ENCODE data around the gene ARSA. TPM values are rescaled to one million over a fixed set of nuclear protein-coding genes. Genes with fewer than 3 reads are reported as not detected.

Gene ARSA
- total RNA-seq, 1 experiment from 2014 or later: 10.3 TPM

DNA sequence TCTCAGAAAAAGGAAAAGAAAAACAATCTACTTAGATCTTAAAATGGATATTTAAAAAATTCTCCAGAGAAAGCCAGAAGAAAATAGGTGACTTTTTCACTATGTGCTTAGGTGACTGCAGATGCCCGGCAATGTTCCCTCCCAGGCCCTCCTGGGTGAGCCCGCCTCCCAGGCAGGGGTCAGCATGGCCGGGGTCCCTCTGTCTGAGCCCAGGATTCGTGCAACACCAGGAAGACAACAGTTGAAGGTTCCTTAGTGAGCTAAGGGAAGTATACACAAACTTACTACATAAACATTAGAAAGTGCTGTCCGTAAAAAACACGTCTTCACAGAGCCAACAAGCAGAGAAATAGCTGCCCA is 15.8 kb downstream of the ARSA start:
- Histone ChIP-seq H3K27ac (ENCODE audit: insufficient read length, low read depth, low read length) (no peak overlapping the region), H2BK20ac (ENCODE audit: low read depth, low read length, poor library complexity, severe bottlenecking) (no peak overlapping the region), H2BK5ac (ENCODE audit: insufficient read length, low read length) (no peak overlapping the region), H3K14ac (ENCODE audit: insufficient read depth, low read length) (no peak overlapping the region), H3K56ac (ENCODE audit: insufficient read length, low read depth, low read length) (no peak overlapping the region), H3K18ac (ENCODE audit: insufficient read length, low read depth, low read length) (no peak overlapping the region), H3K23ac (ENCODE audit: insufficient read length, low read depth, low read length) (no peak overlapping the region), H3K4me2 (ENCODE audit: insufficient read depth, insufficient read length, low read length) (no peak overlapping the region), H4K5ac (ENCODE audit: insufficient read length, low read depth, low read length) (no peak overlapping the region), H3K4ac (ENCODE audit: low read depth, low read length) (no peak overlapping the region), H4K20me1 (ENCODE audit: control insufficient read depth, insufficient read depth, insufficient read length) (no peaks in the 10 kb centered on the region), H2AFZ (ENCODE audit: low read length) (no peak overlapping the region), H3K9me3 (ENCODE audit: control insufficient read depth, low read depth, low read length) (no peaks in the 10 kb centered on the region), H2BK120ac (ENCODE audit: low read depth, low read length, poor library complexity, severe bottlenecking) (no peak overlapping the region), H4K8ac (replicated peaks; ENCODE audit: insufficient read length, low read depth, low read length) (no peak overlapping the region), H3K4me1 (ENCODE audit: insufficient read depth, low read length) (peaks cover 3% of the 10 kb centered on the region; the same call in 1 of the 2 replicates), H3K27me3 (ENCODE audit: insufficient read depth, low read length) (no peaks in the 10 kb centered on the region), H4K91ac (ENCODE audit: insufficient read length, low read depth, low read length) (no peak overlapping the region), H3K23me2 (ENCODE audit: insufficient read length, low read depth, low read length, poor library complexity, severe bottlenecking) (peaks cover 5% of the 10 kb centered on the region), H3K79me1 (ENCODE audit: insufficient read depth, low read depth, low read length, poor library complexity, severe bottlenecking) (no peaks in the 10 kb centered on the region), H3T11ph (ENCODE audit: low read length) (no peak overlapping the region), H2BK12ac (ENCODE audit: insufficient read length, low read depth, low read length) (no peak overlapping the region), H3K9ac (ENCODE audit: extremely low read depth, insufficient read length, low read length) (no peak overlapping the region), H3K79me2 (ENCODE audit: insufficient read depth, low read length) (no peaks in the 10 kb centered on the region), H2AK5ac (ENCODE audit: insufficient read length, low read length) (no peak overlapping the region), H2BK15ac (ENCODE audit: low read depth, low read length) (no peak overlapping the region; the same call in 1 of the 2 replicates)
- Mint-ChIP-seq H3K36me3 (ENCODE audit: insufficient read depth in 1 of 3, low read depth in 3 of 3) (no peaks in the 10 kb centered on the region; a peak in 2 of 7 replicates), H3K4me3 (no peak overlapping the region), H3K9me3 (peaks cover 0 to 3% of the 10 kb centered on the region in 2 experiments; a peak in 1 of 5 replicates), H3K4me1 (peaks cover 10 to 16% of the 10 kb centered on the region in 2 experiments), H3K27me3 (ENCODE audit: low read depth) (peaks cover 39% of the 10 kb centered on the region), H3K27ac (no peak overlapping the region)
- no peak for DNase-seq
- WGBS (ENCODE audit: extremely low coverage, insufficient read length, low lambda C conversion rate): no CpG with 5 or more reads among the region's 6 CpGs
- TF ChIP-seq, protein P1, sequence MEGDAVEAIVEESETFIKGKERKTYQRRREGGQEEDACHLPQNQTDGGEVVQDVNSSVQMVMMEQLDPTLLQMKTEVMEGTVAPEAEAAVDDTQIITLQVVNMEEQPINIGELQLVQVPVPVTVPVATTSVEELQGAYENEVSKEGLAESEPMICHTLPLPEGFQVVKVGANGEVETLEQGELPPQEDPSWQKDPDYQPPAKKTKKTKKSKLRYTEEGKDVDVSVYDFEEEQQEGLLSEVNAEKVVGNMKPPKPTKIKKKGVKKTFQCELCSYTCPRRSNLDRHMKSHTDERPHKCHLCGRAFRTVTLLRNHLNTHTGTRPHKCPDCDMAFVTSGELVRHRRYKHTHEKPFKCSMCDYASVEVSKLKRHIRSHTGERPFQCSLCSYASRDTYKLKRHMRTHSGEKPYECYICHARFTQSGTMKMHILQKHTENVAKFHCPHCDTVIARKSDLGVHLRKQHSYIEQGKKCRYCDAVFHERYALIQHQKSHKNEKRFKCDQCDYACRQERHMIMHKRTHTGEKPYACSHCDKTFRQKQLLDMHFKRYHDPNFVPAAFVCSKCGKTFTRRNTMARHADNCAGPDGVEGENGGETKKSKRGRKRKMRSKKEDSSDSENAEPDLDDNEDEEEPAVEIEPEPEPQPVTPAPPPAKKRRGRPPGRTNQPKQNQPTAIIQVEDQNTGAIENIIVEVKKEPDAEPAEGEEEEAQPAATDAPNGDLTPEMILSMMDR (conservative IDR thresholded peaks at IDR 0.05): no peak

Measured in H9 (cell line).